ENCODE measurements around the gene DHDH. TPM values are rescaled to one million over a fixed set of nuclear protein-coding genes. Genes with fewer than 3 reads are reported as not detected.

The DHDH gene
- total and polyA plus RNA-seq, 2 of the 13 experiments (the other 11 are each of a cell fraction or from before 2014, with no cell fraction given) = 0.13 to 0.91 TPM

GRCh38 chr19:48970923-48971395 lies 37.5 kb downstream of the DHDH start (continued):
- TF ChIP-seq, protein P1, sequence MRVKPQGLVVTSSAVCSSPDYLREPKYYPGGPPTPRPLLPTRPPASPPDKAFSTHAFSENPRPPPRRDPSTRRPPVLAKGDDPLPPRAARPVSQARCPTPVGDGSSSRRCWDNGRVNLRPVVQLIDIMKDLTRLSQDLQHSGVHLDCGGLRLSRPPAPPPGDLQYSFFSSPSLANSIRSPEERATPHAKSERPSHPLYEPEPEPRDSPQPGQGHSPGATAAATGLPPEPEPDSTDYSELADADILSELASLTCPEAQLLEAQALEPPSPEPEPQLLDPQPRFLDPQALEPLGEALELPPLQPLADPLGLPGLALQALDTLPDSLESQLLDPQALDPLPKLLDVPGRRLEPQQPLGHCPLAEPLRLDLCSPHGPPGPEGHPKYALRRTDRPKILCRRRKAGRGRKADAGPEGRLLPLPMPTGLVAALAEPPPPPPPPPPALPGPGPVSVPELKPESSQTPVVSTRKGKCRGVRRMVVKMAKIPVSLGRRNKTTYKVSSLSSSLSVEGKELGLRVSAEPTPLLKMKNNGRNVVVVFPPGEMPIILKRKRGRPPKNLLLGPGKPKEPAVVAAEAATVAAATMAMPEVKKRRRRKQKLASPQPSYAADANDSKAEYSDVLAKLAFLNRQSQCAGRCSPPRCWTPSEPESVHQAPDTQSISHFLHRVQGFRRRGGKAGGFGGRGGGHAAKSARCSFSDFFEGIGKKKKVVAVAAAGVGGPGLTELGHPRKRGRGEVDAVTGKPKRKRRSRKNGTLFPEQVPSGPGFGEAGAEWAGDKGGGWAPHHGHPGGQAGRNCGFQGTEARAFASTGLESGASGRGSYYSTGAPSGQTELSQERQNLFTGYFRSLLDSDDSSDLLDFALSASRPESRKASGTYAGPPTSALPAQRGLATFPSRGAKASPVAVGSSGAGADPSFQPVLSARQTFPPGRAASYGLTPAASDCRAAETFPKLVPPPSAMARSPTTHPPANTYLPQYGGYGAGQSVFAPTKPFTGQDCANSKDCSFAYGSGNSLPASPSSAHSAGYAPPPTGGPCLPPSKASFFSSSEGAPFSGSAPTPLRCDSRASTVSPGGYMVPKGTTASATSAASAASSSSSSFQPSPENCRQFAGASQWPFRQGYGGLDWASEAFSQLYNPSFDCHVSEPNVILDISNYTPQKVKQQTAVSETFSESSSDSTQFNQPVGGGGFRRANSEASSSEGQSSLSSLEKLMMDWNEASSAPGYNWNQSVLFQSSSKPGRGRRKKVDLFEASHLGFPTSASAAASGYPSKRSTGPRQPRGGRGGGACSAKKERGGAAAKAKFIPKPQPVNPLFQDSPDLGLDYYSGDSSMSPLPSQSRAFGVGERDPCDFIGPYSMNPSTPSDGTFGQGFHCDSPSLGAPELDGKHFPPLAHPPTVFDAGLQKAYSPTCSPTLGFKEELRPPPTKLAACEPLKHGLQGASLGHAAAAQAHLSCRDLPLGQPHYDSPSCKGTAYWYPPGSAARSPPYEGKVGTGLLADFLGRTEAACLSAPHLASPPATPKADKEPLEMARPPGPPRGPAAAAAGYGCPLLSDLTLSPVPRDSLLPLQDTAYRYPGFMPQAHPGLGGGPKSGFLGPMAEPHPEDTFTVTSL (CRISPR knock-in tag; IDR thresholded peaks at IDR 0.05; ENCODE audit: borderline replicate concordance) = no peak
- TF ChIP-seq HCFC1 (IDR thresholded peaks at IDR 0.05; ENCODE audit: low read depth, low read length) (no peak), ZNF782 (CRISPR knock-in tag; IDR thresholded peaks at IDR 0.05; ENCODE audit: borderline replicate concordance) (no peak), EP300 (IDR thresholded peaks at IDR 0.05; ENCODE audit: low read depth in 2 of 2, low read length in 2 of 2) (no peak), EP300 (CRISPR knock-in tag; IDR thresholded peaks at IDR 0.05; ENCODE audit: borderline replicate concordance) (no peak), ZNF160 (CRISPR knock-in tag; IDR thresholded peaks at IDR 0.05) (no peak), BORCS8-MEF2B (CRISPR knock-in tag; IDR thresholded peaks at IDR 0.05) (0 out of 2 replicates have a peak, but pooled peaks have one; percentile 25), HOXD1 (CRISPR knock-in tag; IDR thresholded peaks at IDR 0.05) (no peak), MED8 (CRISPR knock-in tag; IDR thresholded peaks at IDR 0.05; ENCODE audit: insufficient replicate concordance) (no peak), ZNF335 (CRISPR knock-in tag; IDR thresholded peaks at IDR 0.05) (no peak), RARA (CRISPR knock-in tag; IDR thresholded peaks at IDR 0.05) (no peak), ZNF768 (CRISPR knock-in tag; IDR thresholded peaks at IDR 0.05) (peak; percentile 74; the same call in 1 of the 2 replicates), ZNF644 (CRISPR knock-in tag; IDR thresholded peaks at IDR 0.05; ENCODE audit: low read depth) (no peak), ZNF607 (CRISPR knock-in tag; IDR thresholded peaks at IDR 0.05; ENCODE audit: borderline replicate concordance) (no peak), MAX (IDR thresholded peaks at IDR 0.05) (peak; percentile 19; the same call in 1 of the 2 replicates), POGZ (CRISPR knock-in tag; IDR thresholded peaks at IDR 0.05) (no peak), ZNF503 (CRISPR knock-in tag; IDR thresholded peaks at IDR 0.05) (no peak)
- TF ChIP-seq, protein P2, sequence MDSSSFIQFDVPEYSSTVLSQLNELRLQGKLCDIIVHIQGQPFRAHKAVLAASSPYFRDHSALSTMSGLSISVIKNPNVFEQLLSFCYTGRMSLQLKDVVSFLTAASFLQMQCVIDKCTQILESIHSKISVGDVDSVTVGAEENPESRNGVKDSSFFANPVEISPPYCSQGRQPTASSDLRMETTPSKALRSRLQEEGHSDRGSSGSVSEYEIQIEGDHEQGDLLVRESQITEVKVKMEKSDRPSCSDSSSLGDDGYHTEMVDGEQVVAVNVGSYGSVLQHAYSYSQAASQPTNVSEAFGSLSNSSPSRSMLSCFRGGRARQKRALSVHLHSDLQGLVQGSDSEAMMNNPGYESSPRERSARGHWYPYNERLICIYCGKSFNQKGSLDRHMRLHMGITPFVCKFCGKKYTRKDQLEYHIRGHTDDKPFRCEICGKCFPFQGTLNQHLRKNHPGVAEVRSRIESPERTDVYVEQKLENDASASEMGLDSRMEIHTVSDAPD (CRISPR knock-in tag; IDR thresholded peaks at IDR 0.05) = no peak
- TF ChIP-seq, protein P3, sequence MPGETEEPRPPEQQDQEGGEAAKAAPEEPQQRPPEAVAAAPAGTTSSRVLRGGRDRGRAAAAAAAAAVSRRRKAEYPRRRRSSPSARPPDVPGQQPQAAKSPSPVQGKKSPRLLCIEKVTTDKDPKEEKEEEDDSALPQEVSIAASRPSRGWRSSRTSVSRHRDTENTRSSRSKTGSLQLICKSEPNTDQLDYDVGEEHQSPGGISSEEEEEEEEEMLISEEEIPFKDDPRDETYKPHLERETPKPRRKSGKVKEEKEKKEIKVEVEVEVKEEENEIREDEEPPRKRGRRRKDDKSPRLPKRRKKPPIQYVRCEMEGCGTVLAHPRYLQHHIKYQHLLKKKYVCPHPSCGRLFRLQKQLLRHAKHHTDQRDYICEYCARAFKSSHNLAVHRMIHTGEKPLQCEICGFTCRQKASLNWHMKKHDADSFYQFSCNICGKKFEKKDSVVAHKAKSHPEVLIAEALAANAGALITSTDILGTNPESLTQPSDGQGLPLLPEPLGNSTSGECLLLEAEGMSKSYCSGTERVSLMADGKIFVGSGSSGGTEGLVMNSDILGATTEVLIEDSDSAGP (CRISPR knock-in tag; IDR thresholded peaks at IDR 0.05; ENCODE audit: borderline replicate concordance) = peak; percentile 43; the same call in 1 of the 2 replicates
